ENCODE measurements around the gene CHST6.

Gene CHST6

DNA sequence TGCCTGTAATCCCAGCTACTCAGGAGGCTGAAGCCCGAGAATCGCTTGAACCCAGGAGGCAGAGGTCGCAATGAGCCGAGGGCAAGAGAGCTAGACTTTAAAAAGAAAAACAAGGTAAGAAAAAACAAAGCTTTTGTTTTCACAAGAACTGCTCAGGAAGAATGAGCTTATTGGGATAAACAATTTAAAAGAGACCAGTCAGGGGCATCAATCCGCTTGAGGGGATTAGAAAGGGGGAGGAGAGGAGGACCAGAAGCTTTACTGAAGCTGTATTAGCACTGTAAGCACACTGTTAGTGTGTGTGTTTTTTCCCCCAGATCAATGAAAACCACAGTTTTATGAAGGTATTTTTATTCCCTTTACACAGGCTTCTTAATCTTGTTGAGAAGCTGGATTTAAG, 39.6 kb downstream of the CHST6 start:
- H3K9me3 ChIP-seq (ENCODE audit: control insufficient read depth, insufficient read depth, low read depth, low read length): no peaks in the 10 kb centered on the region
- H3K4me3 ChIP-seq (ENCODE audit: low read depth, low read length): no peak overlapping the region
- no peak overlapping the region for H3K27ac ChIP-seq (ENCODE audit: extremely low read depth, low read depth, low read length)
- ChIA-PET POLR2A (interaction anchor here (0.8 to 1.0 kb wide), 3 partner anchors 8 to 192 kb away, joined by 3 read pairs; partner anchors contain the start of genes KARS1 and TERF2IP), CTCF (interaction anchor here (0.6 to 3.9 kb wide), 3 partner anchors 10 to 222 kb away, joined by 3 to 23 read pairs (median 4); no protein-coding TSS in a partner anchor)
- peak; percentile 70; the same call in 1 of the 2 replicates for TF ChIP-seq MZF1 (tag by site-specific recombination; IDR thresholded peaks at IDR 0.05; ENCODE audit: borderline replicate concordance)
- TF ChIP-seq ZNF341 (tag by site-specific recombination; IDR thresholded peaks at IDR 0.05; ENCODE audit: low read depth): peak; percentile 50; the same call in 1 of the 2 replicates
- TF ChIP-seq ZNF660 (tag by site-specific recombination; IDR thresholded peaks at IDR 0.05): peak; percentile 84
- no peak for TF ChIP-seq ZNF280C (tag by site-specific recombination; IDR thresholded peaks at IDR 0.05)
- no peak for TF ChIP-seq AEBP2 (tag by site-specific recombination; IDR thresholded peaks at IDR 0.05; ENCODE audit: borderline replicate concordance)
- H3K4me1 ChIP-seq (ENCODE audit: control insufficient read depth, insufficient read depth, low read length): peaks cover 34% of the 10 kb centered on the region
- peaks cover 6 to 9% of the 10 kb centered on the region in 2 experiments; a peak in 2 of 3 replicates for H3K36me3 ChIP-seq (ENCODE audit: control insufficient read depth in 2 of 2, insufficient read depth in 1 of 2, low read length in 2 of 2)

DNA sequence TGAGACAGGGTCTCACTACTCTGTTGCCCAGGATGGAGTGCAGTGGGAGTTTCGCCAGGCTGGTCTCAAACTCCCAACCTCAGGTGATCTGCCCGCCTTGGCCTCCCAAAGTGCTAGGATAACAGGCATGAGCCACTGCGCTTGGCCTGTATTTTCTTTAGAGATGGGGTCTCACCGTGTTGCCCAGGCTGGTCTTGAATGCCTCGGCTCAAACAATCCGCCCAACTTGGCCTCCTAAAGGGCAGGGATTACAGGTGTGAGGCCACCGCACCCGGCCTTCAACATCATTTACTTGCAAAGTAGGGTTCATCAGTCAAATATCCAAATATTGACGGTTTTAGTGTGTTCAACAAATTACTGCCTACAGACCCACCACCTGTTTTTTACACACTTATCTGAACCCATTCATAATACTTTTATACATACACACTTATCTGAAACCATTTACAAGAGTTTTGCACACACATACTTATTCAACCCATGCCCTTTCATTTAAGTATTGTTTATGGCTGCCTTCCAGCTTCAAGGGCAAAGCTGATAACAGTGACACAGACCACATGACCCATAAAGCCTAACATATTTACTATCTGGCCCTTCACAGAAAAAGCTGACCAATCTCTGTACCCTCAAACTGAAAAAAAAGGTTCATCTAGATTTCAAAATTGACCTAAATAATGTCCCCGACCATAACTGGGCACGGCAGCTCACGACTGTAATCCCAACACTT, 42.6 kb downstream of the CHST6 start:
- Histone ChIP-seq H3K36me3 (ENCODE audit: control insufficient read depth in 2 of 2, insufficient read depth in 1 of 2, low read length in 2 of 2) (peaks cover 9 to 24% of the 10 kb centered on the region in 2 experiments; a peak in 2 of 3 replicates), H3K27ac (ENCODE audit: extremely low read depth, low read depth, low read length) (no peak overlapping the region), H3K9me3 (ENCODE audit: control insufficient read depth, insufficient read depth, low read depth, low read length) (no peaks in the 10 kb centered on the region), H3K4me1 (ENCODE audit: control insufficient read depth, insufficient read depth, low read length) (peaks cover 22% of the 10 kb centered on the region), H3K4me3 (ENCODE audit: low read depth, low read length) (no peak overlapping the region)
- ChIA-PET CTCF (interaction anchor here (0.8 to 0.9 kb wide), 2 partner anchors 32 to 98 kb away, joined by 3 read pairs; no protein-coding TSS in a partner anchor), POLR2A (no interaction called here)
- TF ChIP-seq ZXDB (tag by site-specific recombination; IDR thresholded peaks at IDR 0.05) (0 out of 2 replicates have a peak, but pooled peaks have one; percentile 26), ZNF843 (tag by site-specific recombination; IDR thresholded peaks at IDR 0.05) (peak; percentile 43; the same call in 1 of the 2 replicates), FEZF1 (tag by site-specific recombination; IDR thresholded peaks at IDR 0.05) (peak; percentile 24; the same call in 1 of the 2 replicates), EGR2 (tag by site-specific recombination; IDR thresholded peaks at IDR 0.05; ENCODE audit: low read depth) (no peak)

- H3K9me3 ChIP-seq (ENCODE audit: control insufficient read depth, insufficient read depth, low read depth, low read length): no peaks in the 10 kb centered on the region
- POLR2A ChIA-PET: interaction anchor here (0.7 kb wide), 2 partner anchors 14 to 226 kb away, joined by 3 to 4 read pairs; no protein-coding TSS in a partner anchor
- CTCF ChIA-PET: interaction anchor here (0.6 to 1.7 kb wide), 4 partner anchors 17 to 463 kb away, joined by 3 to 6 read pairs (median 4); no protein-coding TSS in a partner anchor
- peak; percentile 47 for TF ChIP-seq ZNF629 (tag by site-specific recombination; IDR thresholded peaks at IDR 0.05)
- TF ChIP-seq ZNF221 (tag by site-specific recombination; IDR thresholded peaks at IDR 0.05; ENCODE audit: borderline replicate concordance): no peak
- TF ChIP-seq, protein P1, sequence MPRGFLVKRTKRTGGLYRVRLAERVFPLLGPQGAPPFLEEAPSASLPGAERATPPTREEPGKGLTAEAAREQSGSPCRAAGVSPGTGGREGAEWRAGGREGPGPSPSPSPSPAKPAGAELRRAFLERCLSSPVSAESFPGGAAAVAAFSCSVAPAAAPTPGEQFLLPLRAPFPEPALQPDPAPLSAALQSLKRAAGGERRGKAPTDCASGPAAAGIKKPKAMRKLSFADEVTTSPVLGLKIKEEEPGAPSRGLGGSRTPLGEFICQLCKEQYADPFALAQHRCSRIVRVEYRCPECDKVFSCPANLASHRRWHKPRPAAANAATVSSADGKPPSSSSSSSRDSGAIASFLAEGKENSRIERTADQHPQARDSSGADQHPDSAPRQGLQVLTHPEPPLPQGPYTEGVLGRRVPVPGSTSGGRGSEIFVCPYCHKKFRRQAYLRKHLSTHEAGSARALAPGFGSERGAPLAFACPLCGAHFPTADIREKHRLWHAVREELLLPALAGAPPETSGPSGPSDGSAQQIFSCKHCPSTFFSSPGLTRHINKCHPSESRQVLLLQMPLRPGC (tag by site-specific recombination; IDR thresholded peaks at IDR 0.05): peak; percentile 70; the same call in 1 of the 2 replicates
- TF ChIP-seq OSR2 (tag by site-specific recombination; IDR thresholded peaks at IDR 0.05): peak; percentile 75
- peak; percentile 36; the same call in 1 of the 2 replicates for TF ChIP-seq KLF10 (tag by site-specific recombination; IDR thresholded peaks at IDR 0.05)
- no peak for TF ChIP-seq ZNF621 (tag by site-specific recombination; IDR thresholded peaks at IDR 0.05)
- peak; percentile 77 for TF ChIP-seq PRDM4 (tag by site-specific recombination; IDR thresholded peaks at IDR 0.05)
- TF ChIP-seq ZNF510 (tag by site-specific recombination; IDR thresholded peaks at IDR 0.05; ENCODE audit: insufficient replicate concordance): peak; percentile 6
- TF ChIP-seq ZNF596 (tag by site-specific recombination; IDR thresholded peaks at IDR 0.05): peak; percentile 29; the same call in 1 of the 2 replicates
- TF ChIP-seq ZNF391 (tag by site-specific recombination; IDR thresholded peaks at IDR 0.05; ENCODE audit: borderline replicate concordance, low read depth): peak; percentile 52; the same call in 1 of the 2 replicates
- TF ChIP-seq ZNF302 (tag by site-specific recombination; IDR thresholded peaks at IDR 0.05; ENCODE audit: low read depth): no peak
- TF ChIP-seq ZSCAN30 (tag by site-specific recombination; IDR thresholded peaks at IDR 0.05): 0 out of 2 replicates have a peak, but pooled peaks have one; percentile 40
- TF ChIP-seq OVOL3 (tag by site-specific recombination; IDR thresholded peaks at IDR 0.05): peak; percentile 55; the same call in 1 of the 2 replicates
These were observed 48.8 kb downstream of the CHST6 start for GRCh38 chr16:75446416-75446815.

More at GRCh38 chr16:75446416-75446815, 48.8 kb downstream of the CHST6 start:
- H3K4me3 ChIP-seq (ENCODE audit: low read depth, low read length): no peak overlapping the region
- H3K36me3 ChIP-seq (ENCODE audit: control insufficient read depth in 2 of 2, insufficient read depth in 1 of 2, low read length in 2 of 2): peaks cover 9 to 28% of the 10 kb centered on the region in 2 experiments; a peak in 2 of 3 replicates
- H3K4me1 ChIP-seq (ENCODE audit: control insufficient read depth, insufficient read depth, low read length): peaks cover 10% of the 10 kb centered on the region
- no peak overlapping the region for H3K27ac ChIP-seq (ENCODE audit: extremely low read depth, low read depth, low read length)
